Measurements from ENCODE around the gene TMEM179. TPM values are rescaled to one million over a fixed set of nuclear protein-coding genes. Genes with fewer than 3 reads are reported as not detected.

The TMEM179 gene
- total and polyA plus RNA-seq, 12 donors = 0.17 to 1.0 (median 0.39) TPM; not detected in 5

DNA sequence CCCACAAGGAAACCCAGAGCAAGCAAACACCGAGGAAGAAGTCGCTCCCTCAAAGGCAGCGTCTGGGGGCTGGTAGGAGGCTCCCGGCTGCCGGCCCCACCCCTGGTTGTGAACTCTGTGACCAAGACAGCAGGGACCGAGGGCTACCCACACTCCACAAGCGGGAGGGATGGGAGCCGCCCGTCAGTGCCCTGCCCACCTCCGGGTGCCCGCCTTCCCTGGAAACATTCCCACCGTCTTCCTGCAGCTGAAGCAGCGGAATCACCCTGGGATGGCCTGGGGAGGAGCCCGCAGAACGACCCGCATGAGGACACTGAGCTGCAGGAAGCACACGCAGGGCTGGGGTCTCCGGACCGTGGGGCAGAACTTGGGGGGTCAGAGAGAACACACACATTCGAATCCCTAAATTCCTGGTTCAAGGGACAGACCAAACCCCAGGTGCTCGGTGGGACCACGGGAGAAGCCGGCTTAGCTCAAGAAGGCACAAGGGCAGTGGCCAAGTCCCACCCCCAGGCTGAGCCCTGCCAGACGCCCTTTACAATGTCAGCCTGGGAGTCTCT lies 58.5 kb downstream of the TMEM179 start:
- WGBS, 2 donors = 24 to 25% methylated on average over 24 of the region's 24 CpGs
- H3K9me3 ChIP-seq = no peaks in the 10 kb centered on the region
- no peaks in the 10 kb centered on the region for H3K36me3 ChIP-seq
- peaks cover 0 to 76% (median 49%) of the 10 kb centered on the region in 7 donors for H3K27me3 ChIP-seq
- peaks cover 0 to 11% (median 4%) of the 10 kb centered on the region in 9 donors for H3K4me1 ChIP-seq
- TF ChIP-seq, protein P1, sequence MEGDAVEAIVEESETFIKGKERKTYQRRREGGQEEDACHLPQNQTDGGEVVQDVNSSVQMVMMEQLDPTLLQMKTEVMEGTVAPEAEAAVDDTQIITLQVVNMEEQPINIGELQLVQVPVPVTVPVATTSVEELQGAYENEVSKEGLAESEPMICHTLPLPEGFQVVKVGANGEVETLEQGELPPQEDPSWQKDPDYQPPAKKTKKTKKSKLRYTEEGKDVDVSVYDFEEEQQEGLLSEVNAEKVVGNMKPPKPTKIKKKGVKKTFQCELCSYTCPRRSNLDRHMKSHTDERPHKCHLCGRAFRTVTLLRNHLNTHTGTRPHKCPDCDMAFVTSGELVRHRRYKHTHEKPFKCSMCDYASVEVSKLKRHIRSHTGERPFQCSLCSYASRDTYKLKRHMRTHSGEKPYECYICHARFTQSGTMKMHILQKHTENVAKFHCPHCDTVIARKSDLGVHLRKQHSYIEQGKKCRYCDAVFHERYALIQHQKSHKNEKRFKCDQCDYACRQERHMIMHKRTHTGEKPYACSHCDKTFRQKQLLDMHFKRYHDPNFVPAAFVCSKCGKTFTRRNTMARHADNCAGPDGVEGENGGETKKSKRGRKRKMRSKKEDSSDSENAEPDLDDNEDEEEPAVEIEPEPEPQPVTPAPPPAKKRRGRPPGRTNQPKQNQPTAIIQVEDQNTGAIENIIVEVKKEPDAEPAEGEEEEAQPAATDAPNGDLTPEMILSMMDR (IDR thresholded peaks at IDR 0.05) = no peak
- H3K4me3 ChIP-seq = peak overlapping the region in 1 of 10 donors; percentile 22
- H3K27ac ChIP-seq = no peak overlapping the region
- intact Hi-C loops (cut with DNase I) = no loop called here
- ATAC-seq = peak in 4 of 8 donors; percentile 44 to 55 (median 50)
- no peak for DNase-seq

DNA sequence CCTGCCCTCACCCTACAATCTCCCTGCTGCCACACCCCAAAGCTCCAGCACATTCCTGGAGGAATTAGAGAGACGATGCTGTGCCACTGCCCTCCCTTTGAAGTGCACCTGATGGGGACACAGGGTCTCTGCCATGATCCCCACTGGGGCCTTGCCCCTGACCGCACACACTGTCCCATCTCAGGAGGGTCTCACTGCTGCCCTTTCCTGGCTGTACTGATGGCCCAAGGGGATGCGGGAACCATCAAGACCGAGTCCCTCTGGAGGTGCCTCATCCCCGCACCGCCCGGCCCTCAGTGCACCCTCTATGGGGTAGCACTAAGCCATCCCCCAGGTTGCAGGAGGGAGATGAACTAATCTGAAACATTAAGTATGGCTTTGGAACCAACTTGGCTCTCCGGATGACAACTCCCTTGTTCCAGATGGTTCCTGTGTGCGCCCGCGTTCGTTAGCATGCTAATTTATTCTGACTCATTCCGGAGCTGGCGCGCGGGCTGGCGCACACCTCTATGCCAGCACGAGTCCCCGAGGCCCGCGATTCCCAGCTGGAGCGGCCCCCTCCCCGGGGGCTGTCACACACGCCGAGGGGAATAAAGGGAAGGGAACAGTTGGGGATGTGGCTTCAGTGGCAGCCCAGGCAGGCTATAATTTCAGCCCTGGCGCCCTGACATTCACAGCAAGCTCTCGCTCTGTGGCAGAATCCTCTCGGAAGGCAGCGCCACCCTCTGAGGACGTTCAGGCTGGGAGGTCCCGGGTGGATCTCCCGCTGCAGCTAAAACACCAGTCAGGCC lies 59.2 kb downstream of the TMEM179 start:
- peaks cover 0 to 76% (median 47%) of the 10 kb centered on the region in 7 donors for H3K27me3 ChIP-seq
- intact Hi-C loops (cut with DNase I) = no loop called here
- no peak overlapping the region for H3K27ac ChIP-seq
- ATAC-seq (peak in 3 of 8 donors; percentile 9 to 44 (median 22)), DNase-seq (no peak)
- H3K9me3 ChIP-seq = no peaks in the 10 kb centered on the region
- H3K4me3 ChIP-seq = peak overlapping the region in 1 of 10 donors; percentile 22
- peaks cover 0 to 11% (median 4%) of the 10 kb centered on the region in 9 donors for H3K4me1 ChIP-seq
- H3K36me3 ChIP-seq = no peaks in the 10 kb centered on the region
- TF ChIP-seq, protein P1 (IDR thresholded peaks at IDR 0.05) = peak in 1 of 9 donors; percentile 20
- 46 to 61% methylated on average over 32 of the region's 32 CpGs for WGBS, 2 donors

DNA sequence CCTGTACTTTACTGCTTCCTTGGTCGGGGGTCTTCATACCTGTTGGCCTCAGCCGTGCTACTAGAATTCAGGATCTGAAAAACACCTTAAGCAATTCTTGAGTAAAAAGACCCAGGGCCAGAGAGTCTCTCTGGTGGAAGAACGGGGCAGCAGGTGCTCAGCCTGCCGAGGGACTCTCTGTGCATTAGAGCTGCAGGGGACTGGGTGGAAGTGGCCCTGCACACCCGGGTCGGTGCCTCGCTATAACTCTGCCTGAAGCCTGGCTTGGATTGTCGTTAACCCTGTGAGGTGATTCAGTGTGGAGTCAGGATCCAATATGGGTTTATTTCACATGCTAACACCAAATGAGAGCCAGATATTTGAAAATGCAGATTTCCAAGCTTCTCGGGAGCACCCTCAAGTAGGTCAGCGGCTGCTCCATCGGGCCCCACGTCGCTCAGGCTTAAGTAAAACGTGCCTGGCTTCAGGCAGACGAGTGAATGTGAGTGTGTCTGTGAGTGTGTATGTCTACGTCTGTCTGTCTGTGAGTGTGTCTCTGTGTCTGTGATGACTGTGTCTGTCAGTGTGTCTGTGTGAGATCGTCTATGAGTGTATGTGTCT lies 60.1 kb downstream of the TMEM179 start:
- H3K4me1 ChIP-seq = peaks cover 0 to 11% (median 4%) of the 10 kb centered on the region in 9 donors
- H3K36me3 ChIP-seq = no peaks in the 10 kb centered on the region
- TF ChIP-seq, protein P1 (IDR thresholded peaks at IDR 0.05) = no peak
- H3K9me3 ChIP-seq = no peaks in the 10 kb centered on the region
- no peak overlapping the region for H3K4me3 ChIP-seq
- H3K27me3 ChIP-seq = peaks cover 0 to 73% (median 47%) of the 10 kb centered on the region in 7 donors
- ATAC-seq = no peak
- WGBS, 2 donors = 66 to 73% methylated on average over 17 of the region's 17 CpGs
- DNase-seq = no peak
- intact Hi-C loops (cut with DNase I) = no loop called here
- H3K27ac ChIP-seq = no peak overlapping the region
